HepG2 (cell line): Measurements from ENCODE around the gene BMP8B. TPM values are rescaled to one million over a fixed set of nuclear protein-coding genes. Genes with fewer than 3 reads are reported as not detected.

ENCODE experiments used
- ATAC-seq: fragments of 200-7000 bp; cut with Tn5 transposase; 3 replicates; pipeline ENCODE4 v1.9.1; 2020; ENCODE audit warnings: mild to moderate bottlenecking, moderate library complexity
- BruUV-seq: library from RNA; stranded (reverse); fragments of 400-500 nt; replicated peaks from 2 replicates; lab custom pipeline; 2021; lab: Mats Ljungman, UMichigan
- CTCF ChIA-PET: fragments of 300-600 bp; formaldehyde crosslinking; extraction: SDS; loops from one replicate; lab custom pipeline; 2021; ENCODE audit warnings: low total read pairs, inconsistent platforms, low intra/inter-chr PET ratio; lab: Yijun Ruan, JAX
- POLR2A ChIA-PET: fragments of 350-600 bp; sonication (Branson Sonifier 250); formaldehyde crosslinking; loops from one replicate; lab custom pipeline; 2020; ENCODE audit warnings: antibody characterized with exemption, inconsistent platforms; lab: Yijun Ruan, JAX
- DNase-seq: peaks from one replicate; pipeline ENCODE4 v3.0.0-alpha.2; 2015; ENCODE audit warnings: low spot score
- FAIRE-seq: peaks from 3 replicates; lab custom pipeline; 2011; peaks lifted over from hg19 to GRCh38; lab: Jason Lieb, UNC
- H2AFZ ChIP-seq: one replicate; pipeline ENCODE4 v1.6.1; 2011; ENCODE audit warnings: low read length, inconsistent platforms
- H3K27ac ChIP-seq: fragments of 300-600 bp; 3 replicates; pipeline ENCODE4 v1.8.0; 2011; ENCODE audit warnings: mixed run types, mild to moderate bottlenecking, mixed read lengths, low read length, inconsistent platforms; ENCODE audit not compliant: insufficient read depth; ENCODE audit errors: extremely low read length
- H3K27me3 ChIP-seq, 2 experiments: fragments of 200-600 bp in 1 of 2; 2 replicates in 1 of 2; 3 replicates in 1 of 2; pipeline versions ENCODE4 v1.6.0 to v1.8.0; 2011; ENCODE audit warnings: low read length in 2 of 2, mild to moderate bottlenecking in 2 of 2, moderate library complexity in 2 of 2, inconsistent platforms in 1 of 2; ENCODE audit not compliant: insufficient read depth in 2 of 2, control insufficient read depth in 1 of 2
- H3K36me3 ChIP-seq, 2 experiments: fragments of 200-600 bp in 1 of 2; replicated peaks in 1 of 2; 2 replicates in 1 of 2; 3 replicates in 1 of 2; pipeline versions ENCODE4 v1.5.1 to v1.8.0; 2011; ENCODE audit warnings: low read length in 2 of 2, inconsistent platforms in 1 of 2; ENCODE audit not compliant: insufficient read depth in 2 of 2, control insufficient read depth in 1 of 2
- H3K4me1 ChIP-seq: 2 replicates; pipeline ENCODE4 v1.5.1; 2012; ENCODE audit warnings: low read length, inconsistent platforms; ENCODE audit not compliant: insufficient read depth
- H3K4me2 ChIP-seq: 2 replicates; pipeline ENCODE4 v1.6.0; 2011; ENCODE audit warnings: low read depth, low read length, inconsistent platforms
- H3K4me3 ChIP-seq, 3 experiments: fragments of 200-600 bp in 1 of 3; sonication (generic), shearing (Covaris generic) in 1 of 3; replicated peaks in 1 of 3; 2 replicates each; pipeline ENCODE4 v1.5.1; 2011 to 2016; ENCODE audit warnings: low read length in 3 of 3, inconsistent platforms in 2 of 3, low read depth in 2 of 3, mild to moderate bottlenecking in 2 of 3, control low read depth in 1 of 3, mixed read lengths in 1 of 3; ENCODE audit not compliant: insufficient read depth in 1 of 3
- H3K79me2 ChIP-seq: one replicate; pipeline ENCODE4 v1.6.1; 2011; ENCODE audit warnings: low read length, inconsistent platforms; ENCODE audit not compliant: insufficient read depth
- H3K9ac ChIP-seq: 2 replicates; pipeline ENCODE4 v1.6.0; 2011; ENCODE audit warnings: mild to moderate bottlenecking, low read depth, low read length, inconsistent platforms; ENCODE audit not compliant: insufficient read depth
- H3K9me3 ChIP-seq: 2 replicates; pipeline ENCODE4 v1.5.1; 2012; ENCODE audit warnings: mild to moderate bottlenecking, low read length
- H4K20me1 ChIP-seq: 2 replicates; pipeline ENCODE4 v1.6.0; 2011; ENCODE audit warnings: inconsistent platforms, mild to moderate bottlenecking, low read length, moderate library complexity; ENCODE audit not compliant: insufficient read depth
- ADNP ChIP-seq: sonication (generic); formaldehyde crosslinking; IDR thresholded peaks from 2 replicates; pipeline ENCODE4 v1.4.0; 2020; ENCODE audit warnings: missing genetic modification reagents
- ARNTL ChIP-seq: sonication (generic); formaldehyde crosslinking; IDR thresholded peaks from 2 replicates; pipeline ENCODE4 v1.4.0; 2020; ENCODE audit warnings: mild to moderate bottlenecking, missing genetic modification reagents
- CAMTA2 ChIP-seq: sonication (generic); formaldehyde crosslinking; IDR thresholded peaks from 2 replicates; pipeline ENCODE4 v1.4.0; 2020; ENCODE audit warnings: mild to moderate bottlenecking, missing genetic modification reagents, borderline replicate concordance
- MNT ChIP-seq: fragments of 450-650 bp; IDR thresholded peaks from 2 replicates; pipeline ENCODE4 v1.6.1; 2016
- TAF15 ChIP-seq: fragments of 200-400 bp; formaldehyde crosslinking; IDR thresholded peaks from one replicate; pipeline ENCODE4 v1.6.1; 2018; ENCODE audit warnings: mild to moderate bottlenecking, low read depth, low read length; ENCODE audit not compliant: poor library complexity, severe bottlenecking
- TCF12 ChIP-seq, 2 experiments: fragments of 450-650 bp in 1 of 2; sonication (generic) in 1 of 2; formaldehyde crosslinking in 1 of 2; IDR thresholded peaks; 2 replicates each; pipeline versions ENCODE4 v1.6.1 to v1.8.0; 2017 to 2022; ENCODE audit warnings: antibody characterized with exemption in 1 of 2, mild to moderate bottlenecking in 1 of 2, missing genetic modification reagents in 1 of 2, moderate library complexity in 1 of 2
- ZBTB49 ChIP-seq: sonication (generic); formaldehyde crosslinking; IDR thresholded peaks from 2 replicates; pipeline ENCODE4 v1.4.0; 2020; ENCODE audit warnings: missing genetic modification reagents, borderline replicate concordance
- WGBS: methylation state at CpG from one replicate; pipeline ENCODE4 v1.1.6; 2017; ENCODE audit warnings: low lambda C conversion rate; 5-methylcytosine and 5-hydroxymethylcytosine counted together
- in situ Hi-C: cut with HindIII; loops from 2 replicates; pipeline ENCODE4 v1.10.0; 2017; ENCODE audit warnings: low pct_unique_long_range_greater_than_20kb; ENCODE audit not compliant: extremely low pct_ligation_motif_present
- intact Hi-C: fragments of 100-400 bp; cut with micrococcal nuclease; formaldehyde crosslinking; loops from one replicate; pipeline ENCODE4 v1.10.0; 2022; ENCODE audit not compliant: unreplicated experiment
- polyA plus RNA-seq, 8 experiments: library from polyadenylated mRNA; depleted of rRNA in 3 of 8; stranded (reverse) in 7 of 8; unstranded in 1 of 8; fragments of >200 nt; fragmentation: Illumina TruSeq in 4 of 8; extraction: Trizol in 4 of 8; gene quantifications; 2 replicates each; pipeline versions ENCODE4 v1.2.1 to v1.2.3, GENCODE V29; 2011 to 2016; ENCODE audit warnings: low read depth in 4 of 8, missing spikeins in 1 of 8, mixed read lengths in 1 of 8; ENCODE audit not compliant: insufficient read depth in 1 of 8
- total RNA-seq, 5 experiments: library from RNA; depleted of rRNA; stranded (reverse); fragments of >200 nt; fragmentation: Illumina TruSeq; extraction: Trizol; gene quantifications; 2 replicates each; pipeline ENCODE4 v1.2.3, GENCODE V29; 2016; ENCODE audit warnings: low read depth in 1 of 5

Gene BMP8B
- total and polyA plus RNA-seq, 2 of the 13 experiments (the other 11 are each of a cell fraction or from before 2014, with no cell fraction given): 0.29 to 0.41 TPM

- POLR2A ChIA-PET: no interaction called here
- no peak overlapping the region for H3K9ac ChIP-seq
- H3K36me3 ChIP-seq: peaks cover 5 to 53% of the 10 kb centered on the region in 2 experiments; a peak in 4 of 5 replicates
- CTCF ChIA-PET: no interaction called here
- no peak for ATAC-seq
- intact Hi-C loops: no loop called here
- H4K20me1 ChIP-seq: no peaks in the 10 kb centered on the region
- no peaks in the 10 kb centered on the region for H3K4me1 ChIP-seq
- no peak overlapping the region for H3K4me2 ChIP-seq
- no peak overlapping the region for H2AFZ ChIP-seq
- H3K27ac ChIP-seq: no peak overlapping the region
- no peak for DNase-seq
- FAIRE-seq: no peak
- no peaks in the 10 kb centered on the region for H3K9me3 ChIP-seq
- no peak overlapping the region for H3K4me3 ChIP-seq
- TF ChIP-seq MNT (peak; percentile 46; the same call in 1 of the 2 replicates), ARNTL (no peak)
- no peaks in the 10 kb centered on the region for H3K27me3 ChIP-seq
- WGBS: 68% methylated on average over 6 of the region's 6 CpGs
- in situ Hi-C loops: no loop called here
- BruUV-seq: no TSS peak
- H3K79me2 ChIP-seq: no peaks in the 10 kb centered on the region
These were observed 36.0 kb downstream of the BMP8B start for GRCh38 chr1:39752703-39753102.

- Histone ChIP-seq H3K79me2 (no peaks in the 10 kb centered on the region), H3K27ac (no peak overlapping the region), H3K36me3 (peaks cover 5 to 53% of the 10 kb centered on the region in 2 experiments; a peak in 4 of 5 replicates), H3K4me3 (no peak overlapping the region), H3K9me3 (no peaks in the 10 kb centered on the region), H3K9ac (no peak overlapping the region), H3K4me2 (no peak overlapping the region), H2AFZ (no peak overlapping the region), H3K27me3 (no peaks in the 10 kb centered on the region), H3K4me1 (no peaks in the 10 kb centered on the region), H4K20me1 (no peaks in the 10 kb centered on the region)
- POLR2A ChIA-PET: no interaction called here
- ATAC-seq: no peak
- CTCF ChIA-PET: no interaction called here
- WGBS: 70% methylated on average over 7 of the region's 7 CpGs
- TF ChIP-seq ZBTB49 (CRISPR knock-in tag) (no peak), TCF12 (IDR thresholded peaks at IDR 0.05) (no peak), TCF12 (CRISPR knock-in tag; IDR thresholded peaks at IDR 0.05) (no peak), ADNP (CRISPR knock-in tag) (no peak), TAF15 (no peak), CAMTA2 (CRISPR knock-in tag) (no peak)
- FAIRE-seq: no peak
- intact Hi-C loops (no loop called here), in situ Hi-C loops (no loop called here)
- BruUV-seq: no TSS peak
- DNase-seq: no peak
These were observed 37.1 kb downstream of the BMP8B start for GRCh38 chr1:39751595-39751994.
